ENCODE results near the gene IGFBP1. TPM values are rescaled to one million over a fixed set of nuclear protein-coding genes. Genes with fewer than 3 reads are reported as not detected.

IGFBP1 gene
- total RNA-seq, 1 donor from 2014 or later = 3.0 TPM

DNA sequence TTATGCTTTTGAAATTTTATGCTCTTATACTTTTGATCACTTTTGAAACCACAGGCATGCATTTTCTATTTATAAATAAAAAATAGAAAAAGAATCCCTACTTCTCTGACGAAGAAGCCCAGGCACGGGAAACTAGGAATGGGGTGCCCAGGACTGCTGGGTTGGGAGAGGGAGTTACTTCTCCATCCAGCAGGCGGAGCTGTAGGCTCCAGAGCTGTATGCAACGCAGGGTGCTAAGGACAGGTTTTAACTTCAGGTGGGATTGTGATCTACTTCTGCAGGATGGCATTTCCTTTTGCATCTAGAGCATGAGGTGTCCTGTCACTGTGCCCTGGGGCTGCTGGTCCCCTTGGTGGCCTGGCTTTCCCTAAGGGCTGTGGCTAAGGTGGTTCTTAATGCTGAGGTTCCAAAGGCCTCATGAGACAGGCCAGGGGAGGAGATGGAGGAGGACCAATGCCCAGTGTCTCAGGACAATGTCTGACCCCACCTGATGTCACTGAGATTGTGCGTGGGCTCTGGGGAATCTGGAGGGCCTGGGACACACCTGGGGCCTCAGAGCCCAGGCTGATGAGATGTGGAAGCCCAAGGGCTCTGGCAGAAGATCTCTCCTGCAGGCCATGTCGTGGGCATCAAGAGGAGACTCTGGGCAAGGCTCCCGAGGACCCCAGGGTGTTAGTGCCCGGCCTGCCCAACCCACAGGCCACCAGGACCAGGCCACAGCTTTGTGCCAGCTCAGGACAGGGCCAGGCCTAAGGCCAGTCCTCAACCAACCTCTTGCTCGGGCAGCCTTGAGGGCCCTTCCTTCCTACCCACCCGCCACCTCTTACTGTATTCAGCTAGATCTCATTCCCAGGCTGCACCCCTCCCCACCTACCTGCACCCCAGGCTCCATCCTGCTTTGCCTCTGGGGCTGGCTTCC lies 15.9 kb upstream of the IGFBP1 start:
- Mint-ChIP-seq H3K27ac (ENCODE audit: unreplicated experiment) (no peak overlapping the region), H3K27me3 (ENCODE audit: unreplicated experiment) (no peaks in the 10 kb centered on the region), H3K36me3 (ENCODE audit: low read depth, unreplicated experiment) (no peaks in the 10 kb centered on the region), H3K4me1 (ENCODE audit: unreplicated experiment) (no peaks in the 10 kb centered on the region), H3K9me3 (ENCODE audit: unreplicated experiment) (peaks cover 2% of the 10 kb centered on the region), H3K4me3 (ENCODE audit: unreplicated experiment) (no peak overlapping the region)
- TF ChIP-seq CTCF (IDR thresholded peaks at IDR 0.05; ENCODE audit: unreplicated experiment) = peak; percentile 61
- DNase-seq (ENCODE audit: low spot score) = peak; percentile 55

GRCh38 chr7:45873035-45873354 lies 15.3 kb upstream of the IGFBP1 start, which contains the start of gene CCDC201:
TSS of gene CCDC201 (minus strand) at chr7:45873082. CDS start at chr7:45873007, 75 bp downstream.
- DNase-seq (ENCODE audit: low spot score) = no peak
- no peak within 1 kb of the TSS for H3K4me3 Mint-ChIP-seq (ENCODE audit: unreplicated experiment)
- H3K36me3 Mint-ChIP-seq (ENCODE audit: low read depth, unreplicated experiment) = peaks cover 3% of the 10 kb centered on the region
- peaks cover 8% of the 10 kb centered on the region for H3K9me3 Mint-ChIP-seq (ENCODE audit: unreplicated experiment)
- H3K27me3 Mint-ChIP-seq (ENCODE audit: unreplicated experiment) = no peaks in the 10 kb centered on the region
- no peaks in the 10 kb centered on the region for H3K4me1 Mint-ChIP-seq (ENCODE audit: unreplicated experiment)
- H3K27ac Mint-ChIP-seq (ENCODE audit: unreplicated experiment) = no peak within 1 kb of the TSS
- no peak for TF ChIP-seq CTCF (IDR thresholded peaks at IDR 0.05; ENCODE audit: unreplicated experiment)

DNA sequence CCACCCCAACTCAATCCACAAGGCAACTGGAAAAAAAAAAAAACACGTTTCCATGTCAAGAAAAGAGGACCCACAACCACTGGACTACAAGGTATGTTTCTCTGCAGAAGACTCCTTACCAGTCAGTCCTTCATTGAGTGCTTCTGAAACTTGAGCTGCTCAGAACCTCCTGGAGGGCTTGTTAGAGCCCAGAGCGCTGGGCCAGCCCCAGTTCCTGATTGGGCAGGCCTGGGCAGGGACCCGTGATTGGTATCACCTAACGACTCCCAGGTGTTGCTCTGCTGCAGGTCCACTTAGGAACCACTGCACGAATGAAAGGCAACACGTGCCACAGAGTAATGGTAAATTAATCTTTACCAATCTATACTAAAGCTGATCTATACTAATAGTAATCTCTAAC lies 14.9 kb upstream of the IGFBP1 start:
- Mint-ChIP-seq H3K36me3 (ENCODE audit: low read depth, unreplicated experiment) (peaks cover 3% of the 10 kb centered on the region), H3K9me3 (ENCODE audit: unreplicated experiment) (peaks cover 8% of the 10 kb centered on the region), H3K4me1 (ENCODE audit: unreplicated experiment) (no peaks in the 10 kb centered on the region), H3K27me3 (ENCODE audit: unreplicated experiment) (no peaks in the 10 kb centered on the region), H3K27ac (ENCODE audit: unreplicated experiment) (no peak overlapping the region), H3K4me3 (ENCODE audit: unreplicated experiment) (no peak overlapping the region)
- no peak for DNase-seq (ENCODE audit: low spot score)
- TF ChIP-seq CTCF (IDR thresholded peaks at IDR 0.05; ENCODE audit: unreplicated experiment) = no peak

GRCh38 chr7:45874408-45875131 lies 13.7 kb upstream of the IGFBP1 start:
- Mint-ChIP-seq H3K27ac (ENCODE audit: unreplicated experiment) (no peak overlapping the region), H3K4me1 (ENCODE audit: unreplicated experiment) (no peaks in the 10 kb centered on the region), H3K36me3 (ENCODE audit: low read depth, unreplicated experiment) (peaks cover 9% of the 10 kb centered on the region), H3K27me3 (ENCODE audit: unreplicated experiment) (no peaks in the 10 kb centered on the region), H3K4me3 (ENCODE audit: unreplicated experiment) (no peak overlapping the region), H3K9me3 (ENCODE audit: unreplicated experiment) (peaks cover 8% of the 10 kb centered on the region)
- DNase-seq (ENCODE audit: low spot score) = no peak
- no peak for TF ChIP-seq CTCF (IDR thresholded peaks at IDR 0.05; ENCODE audit: unreplicated experiment)

DNA sequence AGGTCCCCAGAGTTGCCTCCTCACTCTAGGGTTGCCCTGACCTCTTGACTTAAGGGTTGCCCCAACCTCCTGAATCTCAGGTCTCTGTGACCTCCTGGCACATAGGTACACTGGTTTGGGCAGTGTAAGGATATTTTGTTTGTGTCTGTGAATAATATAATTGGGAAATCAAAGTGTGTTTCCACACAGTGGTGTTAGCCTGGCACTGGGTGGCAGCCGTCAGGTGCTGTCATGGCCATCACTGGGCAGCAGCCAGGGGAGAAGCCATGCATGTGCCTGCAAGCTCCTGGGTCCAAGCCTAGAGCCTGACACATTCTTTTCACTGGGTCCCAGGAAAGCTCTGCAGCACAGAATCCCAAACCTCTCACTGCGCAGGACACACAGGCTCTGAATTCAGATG lies 11.8 kb upstream of the IGFBP1 start:
- Mint-ChIP-seq H3K9me3 (ENCODE audit: unreplicated experiment) (peaks cover 8% of the 10 kb centered on the region), H3K36me3 (ENCODE audit: low read depth, unreplicated experiment) (peaks cover 9% of the 10 kb centered on the region), H3K4me1 (ENCODE audit: unreplicated experiment) (no peaks in the 10 kb centered on the region), H3K27me3 (ENCODE audit: unreplicated experiment) (no peaks in the 10 kb centered on the region), H3K4me3 (ENCODE audit: unreplicated experiment) (no peak overlapping the region), H3K27ac (ENCODE audit: unreplicated experiment) (no peak overlapping the region)
- DNase-seq (ENCODE audit: low spot score) = no peak
- TF ChIP-seq CTCF (IDR thresholded peaks at IDR 0.05; ENCODE audit: unreplicated experiment) = no peak

Measured in endothelial cell (in vitro differentiated cells).